Left colon (tissue), 2 donors: ENCODE results near the gene MAP4K3. TPM values are rescaled to one million over a fixed set of nuclear protein-coding genes. Genes with fewer than 3 reads are reported as not detected.

Source experiments
- ATAC-seq: fragments of 200-7000 bp; cut with Tn5 transposase; one replicate; pipeline ENCODE4 v1.9.1; 2020; ENCODE audit warnings: mild to moderate bottlenecking, moderate library complexity
- DNase-seq, 2 donors: peaks; one replicate each; pipeline ENCODE4 v3.0.0-alpha.2; 2020
- intact Hi-C, 2 donors: fragments of 100-400 bp; cut with DNase I in 1 of 2; cut with micrococcal nuclease in 1 of 2; formaldehyde crosslinking; loops; one replicate each; pipeline versions ENCODE4 v1.11.2 to v1.14.0; 2022; cut with DNase I, micrococcal nuclease
- total RNA-seq, 2 donors: library from RNA; stranded (reverse); fragmentation: NEBNext Ultra II Directional; extraction: Animal tissue kit (Norgen Biotek cat#: 25700); gene quantifications; one replicate each; pipeline ENCODE4 v1.2.1, GENCODE V29; 2021
- donor health status: DM: no; HTN: no; CAD: no.
- donor health status: DM: yes; HTN: yes; CAD: no.

MAP4K3 gene
- total RNA-seq, 2 donors from 2014 or later: 29.4 to 30.0 TPM

- no peak for DNase-seq
- ATAC-seq: no peak
- intact Hi-C loops: no loop called here
Measured at GRCh38 chr2:39418491-39418890, 18.6 kb downstream of the MAP4K3 start.

GRCh38 chr2:39416140-39416539, 20.9 kb downstream of the MAP4K3 start:
- DNase-seq (no peak), ATAC-seq (no peak)
- intact Hi-C loops: no loop called here

DNA sequence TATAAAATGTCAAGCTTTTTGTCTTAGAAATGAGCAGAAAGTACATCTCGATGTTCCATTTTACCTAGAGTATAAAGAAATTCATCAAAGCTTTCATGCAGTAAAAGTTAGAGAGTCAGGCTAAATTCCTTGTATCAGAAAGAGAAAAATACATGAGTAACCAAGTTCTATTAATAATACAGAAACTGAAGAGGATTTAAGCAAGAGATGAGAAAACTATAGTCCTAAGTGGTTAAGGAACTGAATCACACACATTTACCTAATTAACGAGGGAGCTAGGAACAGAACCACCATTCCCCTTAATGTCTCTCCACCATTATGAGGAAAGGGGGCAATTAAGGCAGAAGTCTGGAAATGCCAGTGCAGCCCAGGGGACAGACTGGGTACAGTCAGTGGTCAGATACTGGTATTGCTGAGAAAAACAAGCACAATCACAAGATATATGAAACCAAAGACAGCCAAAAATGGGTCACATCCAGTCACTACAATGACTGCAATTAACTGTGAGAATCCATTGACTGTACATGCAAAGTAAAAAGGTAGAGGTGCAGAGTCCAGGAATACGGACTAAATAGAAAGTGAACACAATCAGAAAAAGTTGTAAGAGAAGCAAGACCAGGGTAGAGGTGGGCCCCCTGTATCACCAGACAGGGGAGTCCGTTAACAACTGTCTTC, 23.9 kb downstream of the MAP4K3 start:
- no peak for ATAC-seq
- intact Hi-C loops: no loop called here

GRCh38 chr2:39411181-39411944, 25.7 kb downstream of the MAP4K3 start:
- ATAC-seq: no peak
- intact Hi-C loops: no loop called here

More for the DNA sequence above, 23.9 kb downstream of the MAP4K3 start:
- no peak for DNase-seq

GRCh38 chr2:39409697-39410389, 27.2 kb downstream of the MAP4K3 start:
- intact Hi-C loops: no loop called here
- ATAC-seq: no peak
- DNase-seq: no peak

More at GRCh38 chr2:39411181-39411944, 25.7 kb downstream of the MAP4K3 start:
- no peak for DNase-seq

DNA sequence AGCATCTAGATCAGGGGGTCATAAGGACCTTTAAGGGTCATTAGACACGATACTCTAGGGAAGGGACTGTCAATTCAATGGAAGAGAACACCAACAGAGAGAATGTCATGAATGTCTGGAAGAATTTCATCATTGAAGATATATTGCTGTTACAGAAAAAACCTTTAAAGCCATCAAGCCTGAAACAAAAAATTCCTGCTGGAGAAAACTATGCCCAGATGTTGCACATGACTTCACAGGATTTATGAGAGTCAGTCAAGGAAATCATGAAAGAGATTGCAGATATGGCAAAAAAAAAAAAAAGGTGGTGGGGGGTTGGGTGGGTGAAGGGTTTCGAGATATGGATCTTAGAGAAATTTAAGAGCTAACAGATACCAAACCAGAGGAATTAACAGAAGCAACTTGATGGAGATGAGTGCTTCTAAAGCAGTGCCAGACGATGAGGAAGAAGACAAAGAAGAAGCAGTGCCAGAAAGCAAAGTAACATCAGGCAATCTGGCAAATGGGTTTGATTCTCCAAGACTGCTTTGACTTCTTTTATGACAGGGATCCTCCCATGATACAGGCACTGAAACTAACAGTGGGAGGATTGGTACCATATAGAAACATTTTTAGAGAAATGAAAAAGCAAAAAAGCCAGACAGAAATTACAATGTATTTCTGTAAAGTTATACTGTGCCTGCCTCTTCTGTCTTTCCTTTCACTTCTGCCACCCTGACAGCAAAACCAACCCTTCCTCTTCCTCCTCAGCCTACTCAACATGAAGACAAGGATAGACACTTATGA, 28.5 kb downstream of the MAP4K3 start:
- ATAC-seq: peak; percentile 20
- intact Hi-C loops: no loop called here
- DNase-seq: no peak

DNA sequence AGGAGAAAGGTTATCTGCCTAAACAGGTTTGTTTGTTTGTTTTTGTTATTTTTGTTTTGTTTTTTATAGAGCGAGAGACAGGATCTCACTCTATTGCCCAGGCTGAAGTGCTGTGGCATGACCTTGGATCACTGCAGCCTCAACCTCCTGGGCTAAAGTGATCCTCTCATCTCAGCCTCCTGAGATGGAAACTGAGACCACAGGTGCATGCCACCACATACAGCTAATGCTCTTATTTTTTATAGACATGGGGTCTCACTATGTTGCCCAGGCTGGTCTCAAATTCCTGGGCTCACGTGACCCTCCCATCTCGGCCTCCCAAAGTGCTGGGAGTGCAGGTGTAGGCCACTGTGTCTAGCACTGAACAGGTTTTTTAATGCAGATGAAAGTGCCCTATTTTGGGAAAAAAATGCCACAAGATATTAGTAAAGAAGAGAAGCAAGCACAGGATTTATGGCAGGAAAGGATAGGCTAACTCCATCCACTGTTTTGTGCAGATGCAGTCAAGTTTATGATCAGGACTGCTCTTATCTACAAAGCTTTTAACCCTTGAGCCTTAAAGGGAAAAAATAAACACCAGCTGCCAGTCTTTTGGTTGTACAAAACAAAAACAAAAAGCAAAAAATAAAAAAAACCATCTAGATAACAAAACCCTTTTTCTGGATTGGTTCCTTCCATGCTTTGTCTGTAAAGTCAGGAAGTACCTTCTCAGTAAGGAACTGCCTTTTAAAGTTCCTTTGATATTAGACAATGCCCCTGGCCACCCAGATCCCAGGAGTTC, 29.4 kb downstream of the MAP4K3 start:
- intact Hi-C loops: no loop called here
- DNase-seq: no peak
- ATAC-seq: peak; percentile 71

DNA sequence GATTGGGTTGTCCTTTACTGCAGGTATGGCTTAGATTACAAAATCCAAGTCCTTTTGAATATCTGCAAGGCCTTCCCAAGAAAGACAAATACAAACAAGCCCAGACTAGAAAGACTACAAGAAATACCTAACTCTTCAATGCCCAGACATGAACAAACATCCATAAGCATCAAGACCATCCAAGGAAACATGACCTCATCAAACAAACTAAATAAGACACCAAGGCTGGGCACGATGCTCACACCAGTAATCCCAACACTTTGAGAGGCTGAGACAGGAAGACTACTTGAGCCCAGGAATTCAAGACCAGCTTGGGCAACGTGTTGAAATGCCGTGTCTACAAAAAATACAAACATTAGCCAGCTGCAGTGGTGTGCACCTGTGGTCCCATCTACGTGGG, 31.7 kb downstream of the MAP4K3 start:
- intact Hi-C loops: no loop called here
- no peak for ATAC-seq
- DNase-seq: no peak

- intact Hi-C loops: no loop called here
- DNase-seq (no peak), ATAC-seq (no peak)
Measured at GRCh38 chr2:39403311-39403710, 33.8 kb downstream of the MAP4K3 start.

DNA sequence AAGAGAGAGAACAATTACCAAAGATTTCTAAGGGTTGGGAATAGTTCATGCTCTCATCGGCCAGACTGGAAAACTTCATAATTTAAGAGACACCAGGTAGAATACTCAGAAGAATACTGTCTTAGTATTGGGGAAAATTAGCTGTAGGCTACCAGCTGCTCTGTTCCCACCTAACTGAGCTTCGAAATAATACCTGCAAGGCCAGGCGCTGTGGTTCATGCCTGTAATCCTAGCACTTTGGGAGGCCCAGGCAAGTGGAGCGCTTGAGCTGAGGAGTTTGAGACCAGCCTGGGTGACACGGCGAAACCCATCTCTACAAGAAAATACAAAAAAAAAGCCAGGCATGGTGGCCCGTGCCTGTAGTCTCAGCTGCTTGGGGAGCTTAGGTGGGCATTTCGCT, 35.8 kb downstream of the MAP4K3 start:
- no peak for ATAC-seq
- intact Hi-C loops: no loop called here
- DNase-seq: no peak

GRCh38 chr2:39399570-39399969, 37.5 kb downstream of the MAP4K3 start:
- intact Hi-C loops: loop anchor here in 1 of 2 donors (10.0 kb wide), 1 partner anchor 115 kb away; no protein-coding TSS in a partner anchor
- ATAC-seq (no peak), DNase-seq (no peak)

DNA sequence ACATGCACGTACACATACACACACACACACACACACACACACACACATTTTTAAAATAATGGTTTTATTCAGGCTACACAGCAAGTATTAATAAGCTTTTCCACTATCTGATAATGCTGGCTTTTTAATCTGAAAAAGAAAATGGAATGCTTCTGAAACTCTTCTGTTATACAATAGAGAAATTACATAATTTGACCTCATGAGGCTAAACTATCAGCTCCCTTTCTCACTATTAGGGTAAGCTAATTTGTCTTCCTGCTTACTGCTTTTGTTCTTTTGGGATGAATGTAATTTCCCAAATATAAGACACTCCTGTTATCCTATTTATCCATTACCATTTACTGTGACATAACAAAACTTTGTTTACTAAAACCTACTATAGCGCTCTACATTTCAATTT, 41.8 kb downstream of the MAP4K3 start:
- intact Hi-C loops: loop anchor here in 1 of 2 donors (10.0 kb wide), 1 partner anchor 119 kb away; no protein-coding TSS in a partner anchor
- ATAC-seq: no peak
- DNase-seq: no peak

- intact Hi-C loops: loop anchor here in 1 of 2 donors (10.0 kb wide), 1 partner anchor 120 kb away; no protein-coding TSS in a partner anchor
- ATAC-seq: no peak
Measured at GRCh38 chr2:39394516-39394961, 42.5 kb downstream of the MAP4K3 start.

GRCh38 chr2:39392672-39393071, 44.4 kb downstream of the MAP4K3 start:
- DNase-seq (no peak), ATAC-seq (no peak)
- intact Hi-C loops: loop anchor here in 1 of 2 donors (10.0 kb wide), 1 partner anchor 122 kb away; no protein-coding TSS in a partner anchor

More at GRCh38 chr2:39394516-39394961, 42.5 kb downstream of the MAP4K3 start:
- DNase-seq: no peak

- no peak for ATAC-seq
- intact Hi-C loops: loop anchor here in 1 of 2 donors (10.0 kb wide), 1 partner anchor 125 kb away; no protein-coding TSS in a partner anchor
- no peak for DNase-seq
Measured at GRCh38 chr2:39390216-39390615, 46.9 kb downstream of the MAP4K3 start.

- DNase-seq (no peak), ATAC-seq (no peak)
- intact Hi-C loops: loop anchor here in 1 of 2 donors (10.0 kb wide), 1 partner anchor 49 kb away; the partner anchor contains the start of gene MAP4K3
Measured at GRCh38 chr2:39386064-39386463, 51.0 kb downstream of the MAP4K3 start.

GRCh38 chr2:39385172-39385571, 51.9 kb downstream of the MAP4K3 start:
- DNase-seq (no peak), ATAC-seq (no peak)
- intact Hi-C loops: loop anchor here in 1 of 2 donors (10.0 kb wide), 1 partner anchor 50 kb away; the partner anchor contains the start of gene MAP4K3
